ENCODE measurements around the gene SBF1. TPM values are rescaled to one million over a fixed set of nuclear protein-coding genes. Genes with fewer than 3 reads are reported as not detected.

Gene SBF1
- total RNA-seq, 4 donors from 2014 or later = 59.9 to 241 (median 108) TPM

DNA sequence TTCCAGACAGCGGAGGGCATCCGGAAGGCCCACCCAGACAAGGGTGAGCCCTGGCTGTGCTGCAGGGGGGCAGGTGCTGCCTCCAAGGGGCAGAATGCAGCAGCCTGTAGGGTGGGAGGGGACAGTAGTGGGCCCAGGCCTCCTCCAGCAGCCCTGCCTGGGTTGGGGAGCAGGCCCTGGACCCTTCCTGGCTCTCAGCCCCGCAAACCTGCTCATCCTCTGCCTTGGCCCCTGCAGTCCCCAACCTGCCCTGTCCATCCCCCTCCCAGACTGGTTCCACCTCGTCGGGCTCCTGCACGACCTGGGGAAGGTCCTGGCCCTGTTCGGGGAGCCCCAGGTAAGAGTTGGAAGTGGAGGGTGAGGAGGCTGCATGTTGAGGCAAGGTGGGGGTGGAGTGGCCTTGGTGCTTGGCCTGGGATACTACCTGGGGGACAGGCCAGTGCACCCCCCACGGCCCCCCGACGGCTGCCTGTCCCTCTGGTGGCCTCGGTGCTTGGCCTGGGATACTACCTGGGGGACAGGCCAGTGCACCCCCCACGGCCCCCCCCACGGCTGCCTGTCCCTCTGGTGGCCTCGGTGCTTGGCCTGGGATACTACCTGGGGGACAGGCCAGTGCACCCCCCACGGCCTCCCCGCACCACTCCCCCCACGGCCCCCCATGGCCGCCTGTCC, 13.3 kb upstream of the SBF1 start:
- TF ChIP-seq POLR2A (IDR thresholded peaks at IDR 0.05) (no peak), POLR2AphosphoS5 (IDR thresholded peaks at IDR 0.05) (no peak), EP300 (IDR thresholded peaks at IDR 0.05; ENCODE audit: low read depth) (no peak)
- TF ChIP-seq, protein P1, sequence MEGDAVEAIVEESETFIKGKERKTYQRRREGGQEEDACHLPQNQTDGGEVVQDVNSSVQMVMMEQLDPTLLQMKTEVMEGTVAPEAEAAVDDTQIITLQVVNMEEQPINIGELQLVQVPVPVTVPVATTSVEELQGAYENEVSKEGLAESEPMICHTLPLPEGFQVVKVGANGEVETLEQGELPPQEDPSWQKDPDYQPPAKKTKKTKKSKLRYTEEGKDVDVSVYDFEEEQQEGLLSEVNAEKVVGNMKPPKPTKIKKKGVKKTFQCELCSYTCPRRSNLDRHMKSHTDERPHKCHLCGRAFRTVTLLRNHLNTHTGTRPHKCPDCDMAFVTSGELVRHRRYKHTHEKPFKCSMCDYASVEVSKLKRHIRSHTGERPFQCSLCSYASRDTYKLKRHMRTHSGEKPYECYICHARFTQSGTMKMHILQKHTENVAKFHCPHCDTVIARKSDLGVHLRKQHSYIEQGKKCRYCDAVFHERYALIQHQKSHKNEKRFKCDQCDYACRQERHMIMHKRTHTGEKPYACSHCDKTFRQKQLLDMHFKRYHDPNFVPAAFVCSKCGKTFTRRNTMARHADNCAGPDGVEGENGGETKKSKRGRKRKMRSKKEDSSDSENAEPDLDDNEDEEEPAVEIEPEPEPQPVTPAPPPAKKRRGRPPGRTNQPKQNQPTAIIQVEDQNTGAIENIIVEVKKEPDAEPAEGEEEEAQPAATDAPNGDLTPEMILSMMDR (IDR thresholded peaks at IDR 0.05) = no peak
- Histone ChIP-seq H3K4me3 (no peak overlapping the region), H3K9me3 (no peaks in the 10 kb centered on the region), H3K27me3 (peaks cover under 1% of the 10 kb centered on the region), H3K4me1 (peaks cover 5 to 12% (median 10%) of the 10 kb centered on the region in 4 donors), H3K27ac (no peak overlapping the region), H3K36me3 (no peaks in the 10 kb centered on the region)
- no peak for DNase-seq
- 88% methylated on average over 10 of the region's 18 CpGs; no CpG with 5 or more reads in 1 of the 2 donors for WGBS, 2 donors (ENCODE audit: low coverage in 1 of 2)
- in situ Hi-C loops (cut with MboI; ENCODE audit: low pct_ligation_motif_present in 1 of 4, low pct_unique_long_range_greater_than_20kb in 1 of 4, low sequenced_read_pairs in 3 of 4) (no loop called here), intact Hi-C loops (cut with DNase I; ENCODE audit: low total_unique reads) (no loop called here)

DNA sequence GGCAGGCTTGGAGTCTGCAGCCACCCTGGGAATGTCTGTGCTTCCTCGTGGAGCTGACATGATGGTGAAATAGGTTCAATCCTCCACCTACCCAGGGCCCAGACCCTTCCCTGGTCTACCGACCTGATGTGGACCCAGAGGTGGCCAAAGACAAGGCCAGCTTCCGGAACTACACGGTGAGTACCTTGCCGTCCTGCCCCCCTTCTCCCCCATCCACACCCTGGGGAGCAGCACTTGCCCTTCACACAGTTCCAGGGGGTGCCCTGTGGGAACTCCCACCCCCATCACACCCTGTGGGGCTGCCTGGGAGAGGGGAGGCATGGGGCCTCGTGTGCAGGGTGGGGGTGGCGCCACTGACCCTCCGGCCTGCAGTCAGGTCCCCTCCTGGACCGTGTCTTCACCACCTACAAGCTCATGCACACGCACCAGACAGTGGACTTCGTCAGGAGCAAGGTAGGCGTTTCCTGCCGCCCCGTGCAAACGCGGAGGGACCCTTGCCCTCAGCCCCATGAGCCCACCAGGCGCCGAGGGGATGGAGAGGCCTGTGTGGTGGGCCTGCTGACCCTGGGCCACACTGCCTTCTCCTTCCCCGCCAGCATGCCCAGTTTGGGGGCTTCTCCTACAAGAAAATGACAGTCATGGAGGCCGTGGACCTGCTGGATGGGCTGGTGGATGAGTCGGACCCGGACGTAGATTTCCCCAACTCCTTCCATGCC, 12.6 kb upstream of the SBF1 start:
- H3K4me3 ChIP-seq = no peak overlapping the region
- in situ Hi-C loops (cut with MboI; ENCODE audit: low pct_ligation_motif_present in 1 of 4, low pct_unique_long_range_greater_than_20kb in 1 of 4, low sequenced_read_pairs in 3 of 4) = no loop called here
- WGBS, 2 donors (ENCODE audit: low coverage in 1 of 2) = 84% methylated on average over 23 of the region's 23 CpGs; no CpG with 5 or more reads in 1 of the 2 donors

DNA sequence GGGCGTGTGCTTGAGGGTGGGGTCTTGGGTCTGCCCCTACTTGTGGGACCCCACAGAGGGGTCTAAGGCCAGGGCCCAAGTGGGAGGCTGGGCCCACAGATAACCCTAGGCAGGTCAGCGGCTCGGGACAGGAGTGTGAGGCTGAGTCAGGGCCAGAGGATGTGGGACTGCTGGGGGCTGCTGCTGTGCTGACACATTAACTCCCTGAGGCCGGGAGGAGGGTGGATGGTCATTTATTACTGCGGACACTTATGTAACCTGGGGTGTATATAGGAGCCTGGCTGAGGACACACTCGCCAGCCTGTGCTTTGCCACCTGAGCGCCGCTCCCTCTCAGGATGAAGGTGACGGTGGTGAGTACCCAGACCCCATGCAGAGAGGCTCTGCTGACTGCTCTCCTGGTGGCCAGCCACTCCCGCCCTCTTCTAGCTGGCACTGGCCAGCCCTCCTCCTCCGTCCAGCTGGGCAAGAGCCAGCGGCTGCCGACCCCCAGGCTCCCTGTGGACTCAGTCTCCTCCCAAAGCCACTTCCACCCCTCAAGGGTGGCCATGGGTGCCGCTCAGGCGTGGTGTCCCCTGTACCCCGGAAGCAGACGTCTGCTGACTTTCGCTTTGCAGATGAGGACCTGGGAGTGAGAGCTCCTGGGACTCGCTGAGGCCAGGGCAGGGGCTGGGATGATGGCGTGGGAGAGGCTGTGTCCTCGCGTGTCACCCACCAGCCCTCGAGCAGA, 11.9 kb upstream of the SBF1 start, which contains the start of gene MIOX:
MIOX (plus strand) TSS at position 299 of the 729 bp plus-strand sequence; CDS start at position 338, 39 bp downstream.
- in situ Hi-C loops (cut with MboI; ENCODE audit: low pct_ligation_motif_present in 1 of 4, low pct_unique_long_range_greater_than_20kb in 1 of 4, low sequenced_read_pairs in 3 of 4) = no loop called here
- no peak for TF ChIP-seq EP300 (IDR thresholded peaks at IDR 0.05; ENCODE audit: low read depth)
- TF ChIP-seq POLR2AphosphoS5 (IDR thresholded peaks at IDR 0.05) = no peak
- TF ChIP-seq, protein P1 (IDR thresholded peaks at IDR 0.05) = no peak
- TF ChIP-seq POLR2A (IDR thresholded peaks at IDR 0.05) = no peak
- intact Hi-C loops (cut with DNase I; ENCODE audit: low total_unique reads) = no loop called here
- H3K27ac ChIP-seq = no peak within 1 kb of the TSS
- no peaks in the 10 kb centered on the region for H3K36me3 ChIP-seq
- no peak within 1 kb of the TSS for H3K4me3 ChIP-seq
- peaks cover 5 to 20% (median 16%) of the 10 kb centered on the region in 4 donors for H3K4me1 ChIP-seq
- peaks cover 15% of the 10 kb centered on the region for H3K27me3 ChIP-seq
- 80% methylated on average over 21 of the region's 23 CpGs; no CpG with 5 or more reads in 1 of the 2 donors for WGBS, 2 donors (ENCODE audit: low coverage in 1 of 2)
- DNase-seq = no peak
- no peaks in the 10 kb centered on the region for H3K9me3 ChIP-seq

More for the DNA sequence above, 12.6 kb upstream of the SBF1 start:
- DNase-seq = no peak
- no peak overlapping the region for H3K27ac ChIP-seq
- peaks cover 7% of the 10 kb centered on the region for H3K27me3 ChIP-seq
- H3K4me1 ChIP-seq = peaks cover 5 to 12% (median 10%) of the 10 kb centered on the region in 4 donors
- H3K9me3 ChIP-seq = no peaks in the 10 kb centered on the region
- no peaks in the 10 kb centered on the region for H3K36me3 ChIP-seq
- TF ChIP-seq POLR2A (IDR thresholded peaks at IDR 0.05) (no peak), EP300 (IDR thresholded peaks at IDR 0.05; ENCODE audit: low read depth) (no peak), POLR2AphosphoS5 (IDR thresholded peaks at IDR 0.05) (no peak)
- TF ChIP-seq, protein P1 (IDR thresholded peaks at IDR 0.05) = no peak
- intact Hi-C loops (cut with DNase I; ENCODE audit: low total_unique reads) = no loop called here

Measured in transverse colon (tissue), 4 donors.